NCI-H1436 (cell line): ENCODE measurements around the gene CFAP157.

ENCODE experiments used
- DNase-seq: peaks from one replicate; lab custom pipeline; 2025; lab: John Stamatoyannopoulos, UW

CFAP157 gene

GRCh38 chr9:127693143-127693542, 13.6 kb upstream of the CFAP157 start:
- no peak for DNase-seq

- DNase-seq = no peak
Measured at GRCh38 chr9:127693697-127694096, 13.1 kb upstream of the CFAP157 start.

GRCh38 chr9:127694890-127695720, 11.7 kb upstream of the CFAP157 start:
- no peak for DNase-seq

GRCh38 chr9:127697575-127697974, 9.2 kb upstream of the CFAP157 start:
- DNase-seq = no peak

- DNase-seq = no peak
Measured at GRCh38 chr9:127698386-127698785, 8.4 kb upstream of the CFAP157 start.

- DNase-seq = no peak
Measured at GRCh38 chr9:127698985-127699670, 7.7 kb upstream of the CFAP157 start.

- no peak for DNase-seq
Measured at GRCh38 chr9:127700140-127700539, 6.6 kb upstream of the CFAP157 start.

GRCh38 chr9:127700594-127701255, 6.1 kb upstream of the CFAP157 start:
- no peak for DNase-seq

- no peak for DNase-seq
Measured at GRCh38 chr9:127703289-127703946, 3.4 kb upstream of the CFAP157 start.

- no peak for DNase-seq
Measured at GRCh38 chr9:127705577-127706379, 1.0 kb upstream of the CFAP157 start.

- no peak for DNase-seq
Measured at GRCh38 chr9:127707766-127708165, 978 bp downstream of the CFAP157 start.

GRCh38 chr9:127708952-127709587, 2.3 kb downstream of the CFAP157 start:
- DNase-seq = no peak

- DNase-seq = no peak
Measured at GRCh38 chr9:127710204-127710783, 3.5 kb downstream of the CFAP157 start.

GRCh38 chr9:127711226-127711701, 4.5 kb downstream of the CFAP157 start:
- no peak for DNase-seq

- DNase-seq = no peak
Measured at GRCh38 chr9:127711831-127712274, 5.1 kb downstream of the CFAP157 start.

GRCh38 chr9:127712371-127712770, 5.6 kb downstream of the CFAP157 start:
- DNase-seq = no peak

GRCh38 chr9:127712867-127713266, 6.1 kb downstream of the CFAP157 start:
- no peak for DNase-seq

- no peak for DNase-seq
Measured at GRCh38 chr9:127714020-127714750, 7.4 kb downstream of the CFAP157 start.

- no peak for DNase-seq
Measured at GRCh38 chr9:127714951-127715469, 8.2 kb downstream of the CFAP157 start.
